Activated T-helper 2 cell treated with anti-CD3 and anti-CD28 coated beads, Interferon-gamma antibody, Interleukin-2, Interleukin-4, amounts not matched to agents 10 μg/mL and 5 μg/mL and 100 μg/mL, durations not matched to agents 14 hours and 24 hours and 36 hours (primary cell): ENCODE results near the gene CCR7. TPM values are rescaled to one million over a fixed set of nuclear protein-coding genes. Genes with fewer than 3 reads are reported as not detected.
A peak's percentile ranks its signal among the peaks of the same experiment; 100 is the strongest.

Experiments used
- DNase-seq: peaks from one replicate; pipeline ENCODE4 v3.0.0; 2021; ENCODE audit warnings: low spot score
- H3K27ac Mint-ChIP-seq: one replicate; pipeline ENCODE4 v1.8.0; 2021; ENCODE audit warnings: mixed read lengths
- H3K27me3 Mint-ChIP-seq: one replicate; pipeline ENCODE4 v1.8.0; 2021; ENCODE audit warnings: low read depth, mixed read lengths
- H3K36me3 Mint-ChIP-seq: one replicate; pipeline ENCODE4 v1.8.0; 2021; ENCODE audit warnings: low read depth, mixed read lengths
- H3K4me1 Mint-ChIP-seq: one replicate; pipeline ENCODE4 v1.8.0; 2021; ENCODE audit warnings: low read depth, mixed read lengths
- H3K4me3 Mint-ChIP-seq: one replicate; pipeline ENCODE4 v1.8.0; 2021; ENCODE audit warnings: low read depth, mild to moderate bottlenecking, moderate library complexity, mixed read lengths
- H3K9me3 Mint-ChIP-seq: one replicate; pipeline ENCODE4 v1.8.0; 2021; ENCODE audit warnings: mixed read lengths
- intact Hi-C: fragments of 100-400 bp; cut with micrococcal nuclease; formaldehyde crosslinking; loops from one replicate; pipeline ENCODE4 v1.15.1; 2023
- total RNA-seq: library from RNA; stranded (reverse); gene quantifications from 2 replicates; pipeline ENCODE4 v1.2.3, GENCODE V29; 2022

Gene CCR7
- total RNA-seq, 1 donor from 2014 or later, result 367 TPM

GRCh38 chr17:40604327-40605080 lies 39.2 kb upstream of the CCR7 start:
- peak overlapping the region; percentile 28 for H3K4me3 Mint-ChIP-seq
- H3K36me3 Mint-ChIP-seq, result peaks cover 12% of the 10 kb centered on the region
- H3K27me3 Mint-ChIP-seq, result no peaks in the 10 kb centered on the region
- peaks cover 92% of the 10 kb centered on the region for H3K4me1 Mint-ChIP-seq
- no peaks in the 10 kb centered on the region for H3K9me3 Mint-ChIP-seq
- peak overlapping the region; percentile 87 for H3K27ac Mint-ChIP-seq
- intact Hi-C loops, result loop anchor here (1.0 kb wide), 1 partner anchor 27 kb away; no protein-coding TSS in a partner anchor
- no peak for DNase-seq

- Mint-ChIP-seq H3K4me1 (peaks cover 91% of the 10 kb centered on the region), H3K36me3 (peaks cover 12% of the 10 kb centered on the region), H3K27ac (peak overlapping the region; percentile 95), H3K27me3 (no peaks in the 10 kb centered on the region), H3K4me3 (peak overlapping the region; percentile 49), H3K9me3 (no peaks in the 10 kb centered on the region)
- intact Hi-C loops, result no loop called here
- peak; percentile 51 for DNase-seq
Observed at GRCh38 chr17:40602445-40603443, 37.5 kb upstream of the CCR7 start.

GRCh38 chr17:40600486-40601046 lies 35.3 kb upstream of the CCR7 start:
- Mint-ChIP-seq H3K4me3 (no peak overlapping the region), H3K36me3 (peaks cover 24% of the 10 kb centered on the region), H3K27me3 (no peaks in the 10 kb centered on the region), H3K9me3 (peaks cover 7% of the 10 kb centered on the region), H3K27ac (peak overlapping the region; percentile 54), H3K4me1 (peaks cover 91% of the 10 kb centered on the region)
- no peak for DNase-seq
- intact Hi-C loops, result no loop called here

- Mint-ChIP-seq H3K9me3 (peaks cover 7% of the 10 kb centered on the region), H3K36me3 (peaks cover 23% of the 10 kb centered on the region), H3K27me3 (no peaks in the 10 kb centered on the region), H3K4me3 (peak overlapping the region; percentile 54), H3K4me1 (peaks cover 87% of the 10 kb centered on the region), H3K27ac (peak overlapping the region; percentile 89)
- no peak for DNase-seq
- intact Hi-C loops, result loop anchor here (1.0 to 2.0 kb wide), 3 partner anchors 38 to 67 kb away; no protein-coding TSS in a partner anchor
Observed at GRCh38 chr17:40599468-40599763, 34.1 kb upstream of the CCR7 start.

GRCh38 chr17:40598619-40599467 lies 33.6 kb upstream of the CCR7 start:
- DNase-seq, result no peak
- H3K4me3 Mint-ChIP-seq, result peak overlapping the region; percentile 54
- H3K36me3 Mint-ChIP-seq, result peaks cover 19% of the 10 kb centered on the region
- peaks cover 7% of the 10 kb centered on the region for H3K9me3 Mint-ChIP-seq
- peaks cover 83% of the 10 kb centered on the region for H3K4me1 Mint-ChIP-seq
- intact Hi-C loops, result loop anchor here (1.0 to 2.0 kb wide), 7 partner anchors 9 to 66 kb away; no protein-coding TSS in a partner anchor
- H3K27me3 Mint-ChIP-seq, result no peaks in the 10 kb centered on the region
- peak overlapping the region; percentile 89 for H3K27ac Mint-ChIP-seq

- Mint-ChIP-seq H3K4me3 (peak overlapping the region; percentile 54), H3K36me3 (peaks cover 19% of the 10 kb centered on the region), H3K9me3 (peaks cover 7% of the 10 kb centered on the region), H3K27me3 (no peaks in the 10 kb centered on the region), H3K4me1 (peaks cover 79% of the 10 kb centered on the region), H3K27ac (peak overlapping the region; percentile 89)
- intact Hi-C loops, result loop anchor here (1.0 to 2.0 kb wide), 6 partner anchors 10 to 65 kb away; no protein-coding TSS in a partner anchor
- no peak for DNase-seq
Observed at GRCh38 chr17:40598301-40598618, 33.0 kb upstream of the CCR7 start.

GRCh38 chr17:40597556-40598300 lies 32.5 kb upstream of the CCR7 start:
- intact Hi-C loops, result loop anchor here (1.0 to 2.0 kb wide), 6 partner anchors 11 to 65 kb away; no protein-coding TSS in a partner anchor
- Mint-ChIP-seq H3K27ac (peak overlapping the region; percentile 89), H3K4me3 (no peak overlapping the region), H3K9me3 (peaks cover 7% of the 10 kb centered on the region), H3K4me1 (peaks cover 73% of the 10 kb centered on the region), H3K36me3 (peaks cover 14% of the 10 kb centered on the region), H3K27me3 (no peaks in the 10 kb centered on the region)
- DNase-seq, result no peak

GRCh38 chr17:40597156-40597555 lies 31.9 kb upstream of the CCR7 start:
- Mint-ChIP-seq H3K36me3 (peaks cover 11% of the 10 kb centered on the region), H3K4me3 (no peak overlapping the region), H3K9me3 (peaks cover 7% of the 10 kb centered on the region), H3K27ac (no peak overlapping the region), H3K4me1 (peaks cover 68% of the 10 kb centered on the region), H3K27me3 (no peaks in the 10 kb centered on the region)
- intact Hi-C loops, result no loop called here
- no peak for DNase-seq

- Mint-ChIP-seq H3K27ac (peak overlapping the region; percentile 74), H3K9me3 (peaks cover 7% of the 10 kb centered on the region), H3K4me1 (peaks cover 60% of the 10 kb centered on the region), H3K4me3 (no peak overlapping the region), H3K27me3 (no peaks in the 10 kb centered on the region), H3K36me3 (peaks cover 11% of the 10 kb centered on the region)
- intact Hi-C loops, result no loop called here
- DNase-seq, result no peak
Observed at GRCh38 chr17:40596261-40596919, 31.1 kb upstream of the CCR7 start.

GRCh38 chr17:40590742-40591141 lies 25.5 kb upstream of the CCR7 start:
- H3K27ac Mint-ChIP-seq, result no peak overlapping the region
- H3K9me3 Mint-ChIP-seq, result peaks cover 31% of the 10 kb centered on the region
- no peak overlapping the region for H3K4me3 Mint-ChIP-seq
- H3K36me3 Mint-ChIP-seq, result peaks cover 32% of the 10 kb centered on the region
- H3K4me1 Mint-ChIP-seq, result peaks cover 52% of the 10 kb centered on the region
- intact Hi-C loops, result no loop called here
- DNase-seq, result no peak
- H3K27me3 Mint-ChIP-seq, result no peaks in the 10 kb centered on the region

GRCh38 chr17:40588552-40588951 lies 23.3 kb upstream of the CCR7 start:
- H3K36me3 Mint-ChIP-seq, result peaks cover 49% of the 10 kb centered on the region
- peaks cover 50% of the 10 kb centered on the region for H3K9me3 Mint-ChIP-seq
- H3K27ac Mint-ChIP-seq, result no peak overlapping the region
- H3K4me3 Mint-ChIP-seq, result no peak overlapping the region
- intact Hi-C loops, result no loop called here
- no peaks in the 10 kb centered on the region for H3K27me3 Mint-ChIP-seq
- H3K4me1 Mint-ChIP-seq, result peaks cover 58% of the 10 kb centered on the region
- DNase-seq, result no peak
